Measurements from ENCODE around the gene EXOC6. TPM values are rescaled to one million over a fixed set of nuclear protein-coding genes. Genes with fewer than 3 reads are reported as not detected.

Gene EXOC6
- total RNA-seq, 3 donors from 2014 or later (not counting 1 experiment from before 2014, with no cell fraction given), result 12.1 to 18.2 (median 16.1) TPM

DNA sequence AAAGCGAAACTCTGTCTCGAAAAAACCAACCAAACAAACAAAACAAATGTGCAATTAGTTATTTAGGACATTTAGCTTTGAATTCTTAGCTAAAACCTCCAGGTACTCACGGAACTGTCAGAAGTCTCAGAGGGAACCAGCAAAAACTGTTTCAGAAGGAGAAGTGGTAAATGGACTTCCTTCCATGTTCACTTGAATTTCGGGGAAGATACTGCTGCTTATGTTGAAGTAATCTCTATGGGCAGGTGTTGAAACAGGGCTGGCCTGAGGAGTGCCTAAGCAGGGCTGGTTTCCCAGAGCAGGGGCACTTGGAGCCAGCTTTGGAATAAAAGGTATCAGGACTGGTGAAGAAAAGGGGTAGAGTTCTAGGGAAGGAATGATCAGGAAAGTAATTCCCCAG, 2.4 kb upstream of the EXOC6 start:
- Mint-ChIP-seq H3K36me3 (no peaks in the 10 kb centered on the region), H3K27ac (peak overlapping the region in 1 of 2 donors; percentile 56), H3K4me1 (peaks cover 20 to 24% of the 10 kb centered on the region in 2 donors), H3K4me3 (no peak overlapping the region), H3K9me3 (no peaks in the 10 kb centered on the region), H3K27me3 (ENCODE audit: low read depth in 2 of 2) (no peaks in the 10 kb centered on the region)
- peaks cover 14% of the 10 kb centered on the region for H3K4me1 ChIP-seq (ENCODE audit: control insufficient read depth, insufficient read depth, low read length)
- no peaks in the 10 kb centered on the region for H3K36me3 ChIP-seq (ENCODE audit: control insufficient read depth, insufficient read depth, low read length)
- no peak overlapping the region for H3K4me3 ChIP-seq (ENCODE audit: low read length)
- H3K27ac ChIP-seq (ENCODE audit: low read length), result no peak overlapping the region
- TF ChIP-seq, protein P1, sequence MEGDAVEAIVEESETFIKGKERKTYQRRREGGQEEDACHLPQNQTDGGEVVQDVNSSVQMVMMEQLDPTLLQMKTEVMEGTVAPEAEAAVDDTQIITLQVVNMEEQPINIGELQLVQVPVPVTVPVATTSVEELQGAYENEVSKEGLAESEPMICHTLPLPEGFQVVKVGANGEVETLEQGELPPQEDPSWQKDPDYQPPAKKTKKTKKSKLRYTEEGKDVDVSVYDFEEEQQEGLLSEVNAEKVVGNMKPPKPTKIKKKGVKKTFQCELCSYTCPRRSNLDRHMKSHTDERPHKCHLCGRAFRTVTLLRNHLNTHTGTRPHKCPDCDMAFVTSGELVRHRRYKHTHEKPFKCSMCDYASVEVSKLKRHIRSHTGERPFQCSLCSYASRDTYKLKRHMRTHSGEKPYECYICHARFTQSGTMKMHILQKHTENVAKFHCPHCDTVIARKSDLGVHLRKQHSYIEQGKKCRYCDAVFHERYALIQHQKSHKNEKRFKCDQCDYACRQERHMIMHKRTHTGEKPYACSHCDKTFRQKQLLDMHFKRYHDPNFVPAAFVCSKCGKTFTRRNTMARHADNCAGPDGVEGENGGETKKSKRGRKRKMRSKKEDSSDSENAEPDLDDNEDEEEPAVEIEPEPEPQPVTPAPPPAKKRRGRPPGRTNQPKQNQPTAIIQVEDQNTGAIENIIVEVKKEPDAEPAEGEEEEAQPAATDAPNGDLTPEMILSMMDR (IDR thresholded peaks at IDR 0.05), result no peak
- ATAC-seq, result no peak
- H3K27me3 ChIP-seq (ENCODE audit: control insufficient read depth, insufficient read depth, low read length), result no peaks in the 10 kb centered on the region
- 44% methylated on average over 4 of the region's 4 CpGs for WGBS (ENCODE audit: insufficient coverage)
- H3K9me3 ChIP-seq (ENCODE audit: control insufficient read depth, insufficient read depth, low read length), result no peaks in the 10 kb centered on the region
- no peak for DNase-seq
- intact Hi-C loops (cut with micrococcal nuclease), result loop anchor here (5.0 to 10.0 kb wide), 2 partner anchors 651 to 1519 kb away; partner anchors contain the start of genes CEP55 and NOC3L

DNA sequence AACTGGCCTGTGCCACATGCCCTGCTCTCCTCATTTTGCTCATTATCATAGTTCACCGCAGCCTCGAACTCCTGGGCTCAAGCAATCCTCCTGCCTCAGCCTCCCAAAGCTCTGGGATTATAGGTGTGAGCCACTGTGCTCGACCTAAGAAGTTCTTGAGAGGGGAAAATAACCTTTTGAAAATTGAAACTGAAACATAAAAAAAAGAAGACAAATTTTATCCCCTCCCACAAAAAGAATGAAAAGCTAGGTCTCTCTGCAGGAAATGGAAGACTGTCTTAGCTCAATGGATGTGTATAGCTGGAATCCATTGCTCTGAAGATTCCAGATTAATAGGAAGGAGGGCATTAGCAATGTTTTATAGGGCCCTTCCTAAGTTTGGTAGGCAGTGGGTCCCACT, 2.0 kb upstream of the EXOC6 start:
- Histone ChIP-seq H3K36me3 (ENCODE audit: control insufficient read depth, insufficient read depth, low read length) (no peaks in the 10 kb centered on the region), H3K27me3 (ENCODE audit: control insufficient read depth, insufficient read depth, low read length) (no peaks in the 10 kb centered on the region), H3K27ac (ENCODE audit: low read length) (no peak overlapping the region), H3K4me1 (ENCODE audit: control insufficient read depth, insufficient read depth, low read length) (peaks cover 14% of the 10 kb centered on the region), H3K9me3 (ENCODE audit: control insufficient read depth, insufficient read depth, low read length) (no peaks in the 10 kb centered on the region), H3K4me3 (ENCODE audit: low read length) (no peak overlapping the region)
- DNase-seq, result no peak
- TF ChIP-seq, protein P1 (IDR thresholded peaks at IDR 0.05), result no peak
- intact Hi-C loops (cut with micrococcal nuclease), result loop anchor here (5.0 to 10.0 kb wide), 2 partner anchors 651 to 1518 kb away; partner anchors contain the start of genes CEP55 and NOC3L
- no peaks in the 10 kb centered on the region for H3K27me3 Mint-ChIP-seq (ENCODE audit: low read depth in 2 of 2)
- peaks cover 20 to 24% of the 10 kb centered on the region in 2 donors for H3K4me1 Mint-ChIP-seq
- no peaks in the 10 kb centered on the region for H3K9me3 Mint-ChIP-seq
- H3K36me3 Mint-ChIP-seq, result no peaks in the 10 kb centered on the region
- WGBS (ENCODE audit: insufficient coverage), result no CpG with 5 or more reads among the region's 3 CpGs
- peak overlapping the region; percentile 56 to 80 for H3K27ac Mint-ChIP-seq
- ATAC-seq, result no peak
- H3K4me3 Mint-ChIP-seq, result peak overlapping the region; percentile 62

DNA sequence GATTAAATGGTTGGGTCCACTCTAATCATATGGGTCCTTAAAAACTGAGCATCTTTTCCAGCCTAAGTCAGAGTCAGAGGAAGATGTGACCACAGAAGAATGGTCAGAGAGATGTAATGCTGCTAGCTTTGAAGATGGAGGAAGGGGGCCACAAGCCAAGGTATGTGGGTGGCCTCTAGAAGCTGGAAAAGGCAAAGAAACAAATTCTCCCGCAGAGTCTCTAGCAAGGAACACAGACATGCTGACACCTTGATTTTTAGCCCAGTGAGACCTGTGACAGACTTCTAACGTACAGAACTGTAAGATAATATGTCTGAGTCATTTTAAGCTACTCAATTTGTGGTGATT, 1.5 kb upstream of the EXOC6 start:
- Mint-ChIP-seq H3K27ac (peak overlapping the region in 1 of 2 donors; percentile 80), H3K4me1 (peaks cover 20 to 24% of the 10 kb centered on the region in 2 donors), H3K36me3 (no peaks in the 10 kb centered on the region), H3K4me3 (peak overlapping the region; percentile 91), H3K9me3 (no peaks in the 10 kb centered on the region), H3K27me3 (ENCODE audit: low read depth in 2 of 2) (no peaks in the 10 kb centered on the region)
- Histone ChIP-seq H3K9me3 (ENCODE audit: control insufficient read depth, insufficient read depth, low read length) (no peaks in the 10 kb centered on the region), H3K27me3 (ENCODE audit: control insufficient read depth, insufficient read depth, low read length) (no peaks in the 10 kb centered on the region), H3K4me3 (ENCODE audit: low read length) (no peak overlapping the region), H3K27ac (ENCODE audit: low read length) (no peak overlapping the region), H3K4me1 (ENCODE audit: control insufficient read depth, insufficient read depth, low read length) (peaks cover 14% of the 10 kb centered on the region), H3K36me3 (ENCODE audit: control insufficient read depth, insufficient read depth, low read length) (no peaks in the 10 kb centered on the region)
- ATAC-seq (no peak), DNase-seq (no peak)
- TF ChIP-seq, protein P1 (IDR thresholded peaks at IDR 0.05), result no peak
- WGBS (ENCODE audit: insufficient coverage), result 100% methylated on average over 2 of the region's 2 CpGs
- intact Hi-C loops (cut with micrococcal nuclease), result loop anchor here (5.0 to 10.0 kb wide), 2 partner anchors 650 to 1518 kb away; partner anchors contain the start of genes CEP55 and NOC3L
